Activated T-cell treated with anti-CD3 and anti-CD28 coated beads, Interleukin-2, amount 50 U/mL, for 1 hour (primary cell): ENCODE measurements around the gene ATP8A2.

Experiments
- DNase-seq: peaks from one replicate; pipeline ENCODE4 v3.0.0-alpha.2; 2020

The ATP8A2 gene

GRCh38 chr13:25982907-25983306, 611.1 kb downstream of the ATP8A2 start:
- no peak for DNase-seq

- DNase-seq = no peak
Observed at GRCh38 chr13:25987987-25988386, 616.2 kb downstream of the ATP8A2 start.

- DNase-seq = no peak
Observed at GRCh38 chr13:25988661-25989060, 616.9 kb downstream of the ATP8A2 start.

GRCh38 chr13:25990801-25991200, 619.0 kb downstream of the ATP8A2 start:
- no peak for DNase-seq

GRCh38 chr13:25992076-25992475, 620.3 kb downstream of the ATP8A2 start:
- DNase-seq = no peak

GRCh38 chr13:26007261-26008125, 635.7 kb downstream of the ATP8A2 start:
- DNase-seq = no peak

- no peak for DNase-seq
Observed at GRCh38 chr13:26010487-26011207, 638.9 kb downstream of the ATP8A2 start.

GRCh38 chr13:26011208-26011573, 639.4 kb downstream of the ATP8A2 start:
- DNase-seq = no peak

GRCh38 chr13:26011996-26012821, 640.4 kb downstream of the ATP8A2 start:
- peak; percentile 68 for DNase-seq

GRCh38 chr13:26012995-26013394, 641.2 kb downstream of the ATP8A2 start:
- DNase-seq = no peak

GRCh38 chr13:26015271-26016125, 643.7 kb downstream of the ATP8A2 start:
- no peak for DNase-seq

GRCh38 chr13:26016189-26016588, 644.4 kb downstream of the ATP8A2 start:
- DNase-seq = no peak

GRCh38 chr13:26017196-26017921, 645.6 kb downstream of the ATP8A2 start:
- DNase-seq = no peak

- DNase-seq = no peak
Observed at GRCh38 chr13:26017932-26018665, 646.3 kb downstream of the ATP8A2 start.

GRCh38 chr13:26019251-26019650, 647.5 kb downstream of the ATP8A2 start:
- no peak for DNase-seq

- no peak for DNase-seq
Observed at GRCh38 chr13:26019881-26020870, 648.4 kb downstream of the ATP8A2 start.

GRCh38 chr13:26020891-26021290, 649.1 kb downstream of the ATP8A2 start:
- no peak for DNase-seq

GRCh38 chr13:26021516-26021915, 649.7 kb downstream of the ATP8A2 start:
- no peak for DNase-seq

GRCh38 chr13:26021956-26022355, 650.2 kb downstream of the ATP8A2 start:
- DNase-seq = no peak
